ENCODE results near the gene RGL1.
A peak's percentile ranks its signal among the peaks of the same experiment; 100 is the strongest.

The RGL1 gene

DNA sequence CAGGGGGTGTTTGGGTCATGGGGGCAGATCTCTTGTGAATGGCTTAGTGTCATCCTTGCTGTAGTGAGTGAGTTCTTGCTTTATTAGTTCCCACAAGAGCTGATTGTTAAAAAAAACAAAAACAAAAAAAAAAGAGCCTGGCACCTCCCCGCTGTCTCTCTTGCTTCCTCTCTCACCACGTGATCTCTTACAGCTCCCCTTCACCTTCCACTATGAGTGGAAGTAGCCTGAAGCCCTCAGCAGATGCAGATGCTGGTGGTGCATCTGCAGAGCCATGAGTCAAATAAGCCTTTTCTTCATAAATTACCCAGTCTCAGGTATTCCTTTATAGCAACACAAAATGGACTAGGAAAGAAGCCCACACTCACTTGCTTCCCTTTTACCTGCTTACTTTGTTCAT, 17.2 kb upstream of the RGL1 start:
- no peak for DNase-seq

DNA sequence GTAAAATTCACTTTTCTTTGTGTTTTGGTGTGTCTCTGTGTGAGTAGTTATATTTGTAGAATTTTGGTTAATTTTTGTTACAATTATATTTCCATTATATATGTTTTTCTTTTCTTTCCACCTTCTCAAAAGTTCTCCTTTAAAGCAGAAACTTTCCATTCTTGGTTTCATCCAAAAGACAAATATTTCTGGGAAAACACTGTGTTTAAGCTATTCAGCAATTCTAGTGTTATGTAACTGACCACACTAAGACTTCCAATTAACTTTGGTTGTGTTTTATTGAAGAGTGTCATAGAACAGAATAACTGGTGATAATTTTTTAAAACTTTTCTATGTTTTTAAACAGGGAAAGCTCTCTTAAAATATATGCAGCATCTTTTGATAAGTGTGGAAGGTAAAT, 13.6 kb upstream of the RGL1 start:
- no peak for DNase-seq

DNA sequence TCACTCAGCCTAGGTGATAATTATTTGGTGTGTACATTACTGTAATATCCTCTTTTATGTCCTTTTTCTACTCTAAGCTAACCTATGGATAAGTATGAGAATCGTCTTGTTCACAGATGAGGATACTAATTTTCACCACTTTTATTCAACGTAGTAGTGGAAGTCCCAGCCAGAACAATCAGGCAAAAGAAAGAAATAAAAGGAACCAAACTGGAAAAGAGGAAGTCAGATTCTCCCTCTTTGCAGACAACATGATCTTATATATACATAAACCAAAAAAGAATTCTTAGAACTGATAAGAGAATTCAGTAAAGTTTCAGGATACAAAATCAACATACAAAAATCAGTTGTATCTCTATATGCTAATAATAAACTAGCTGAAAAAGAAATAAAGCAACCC, 12.6 kb upstream of the RGL1 start:
- no peak for DNase-seq

DNA sequence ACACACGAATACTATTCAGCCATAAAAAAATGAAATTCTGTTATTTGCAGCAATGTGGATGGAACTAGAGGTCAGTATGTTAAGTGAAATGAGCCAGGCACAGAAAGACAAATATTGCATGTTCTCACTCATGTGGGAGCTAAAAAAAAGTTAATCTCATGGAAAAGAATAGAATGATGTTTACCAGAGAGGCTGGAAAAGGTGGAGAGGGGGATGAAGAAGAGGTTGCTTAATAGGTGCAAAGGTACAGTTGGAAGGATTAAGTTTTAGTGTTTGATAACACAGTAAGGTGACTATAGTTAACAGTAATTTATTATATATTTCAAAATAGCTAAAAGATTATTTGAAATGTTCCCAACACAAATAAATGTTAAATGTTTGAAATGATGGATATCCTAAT, 10.8 kb upstream of the RGL1 start:
- no peak for DNase-seq

DNA sequence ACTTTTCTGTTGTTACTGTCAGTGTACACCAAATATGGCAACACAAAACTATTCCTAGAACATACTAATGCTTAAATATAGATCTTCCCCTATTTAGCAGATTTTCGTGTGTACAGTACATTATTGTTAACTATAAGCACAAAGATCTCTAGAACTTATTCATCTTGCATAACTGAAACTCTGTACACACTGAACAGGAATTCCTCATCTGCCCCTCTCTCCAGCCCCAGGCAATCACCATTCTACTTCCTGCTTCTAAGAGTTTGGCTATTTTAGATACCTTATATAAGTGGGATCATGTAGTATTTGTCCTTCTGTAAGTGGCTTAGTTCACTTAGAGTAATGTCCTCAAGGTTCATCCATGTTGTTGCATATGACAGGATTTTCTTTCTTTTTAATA, 4.5 kb upstream of the RGL1 start:
- DNase-seq: no peak

DNA sequence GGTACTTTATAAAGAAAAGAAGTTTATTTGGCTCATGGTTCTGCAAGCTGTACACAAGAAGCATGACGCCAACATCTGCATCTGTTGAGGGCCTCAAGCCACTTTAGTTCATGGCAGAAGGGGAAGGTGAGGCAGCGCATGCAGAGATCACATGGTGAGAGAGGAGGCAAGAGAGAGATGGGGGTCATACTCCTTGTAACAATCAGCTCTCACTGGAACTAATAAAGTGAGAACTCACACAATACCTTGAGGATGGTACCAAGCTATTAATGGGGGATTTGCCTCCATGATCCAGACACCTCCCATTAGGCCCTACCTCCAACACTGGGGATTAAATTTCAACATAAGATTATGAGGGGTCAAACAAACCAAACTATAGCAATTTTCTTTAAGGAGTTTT, 3.3 kb upstream of the RGL1 start:
- DNase-seq: no peak

DNA sequence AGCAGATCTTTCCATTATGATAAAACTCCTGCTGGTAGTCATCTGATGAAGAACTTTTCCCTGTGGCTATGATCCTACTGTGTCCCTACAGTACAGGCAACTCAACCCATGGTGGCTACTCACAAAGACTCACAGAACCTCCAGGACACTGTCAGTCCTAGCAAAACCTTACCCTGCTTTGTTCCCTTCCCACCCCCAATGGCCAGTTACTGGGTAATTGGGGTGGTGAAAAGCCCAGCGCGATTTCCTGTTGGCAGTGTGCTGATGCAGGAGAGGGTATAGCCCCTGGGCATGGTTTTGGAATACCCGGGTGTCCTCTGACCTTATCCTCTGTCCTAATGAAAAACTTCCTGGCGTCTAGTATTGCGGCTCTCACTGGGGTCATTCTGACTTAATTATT, 533 bp upstream of the RGL1 start:
- DNase-seq: no peak

DNA sequence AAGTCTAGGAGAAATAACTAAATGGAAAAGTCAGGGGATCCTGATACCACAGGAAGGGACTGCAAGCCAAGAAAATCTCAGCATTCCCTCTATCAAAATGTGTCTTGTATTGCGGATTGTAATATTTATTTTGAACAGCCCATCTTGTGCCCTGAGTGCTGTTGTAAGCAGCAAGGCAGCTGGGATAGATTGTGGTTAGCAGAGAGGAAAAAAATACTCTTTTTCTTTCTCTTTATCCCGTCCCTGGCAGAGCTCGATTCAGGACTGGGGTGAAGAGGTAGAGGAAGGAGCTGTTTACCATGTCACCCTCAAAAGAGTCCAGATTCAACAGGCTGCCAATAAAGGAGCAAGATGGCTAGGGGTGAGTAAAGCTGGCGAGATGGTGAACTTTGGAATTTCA, 1.2 kb downstream of the RGL1 start:
- DNase-seq: no peak

DNA sequence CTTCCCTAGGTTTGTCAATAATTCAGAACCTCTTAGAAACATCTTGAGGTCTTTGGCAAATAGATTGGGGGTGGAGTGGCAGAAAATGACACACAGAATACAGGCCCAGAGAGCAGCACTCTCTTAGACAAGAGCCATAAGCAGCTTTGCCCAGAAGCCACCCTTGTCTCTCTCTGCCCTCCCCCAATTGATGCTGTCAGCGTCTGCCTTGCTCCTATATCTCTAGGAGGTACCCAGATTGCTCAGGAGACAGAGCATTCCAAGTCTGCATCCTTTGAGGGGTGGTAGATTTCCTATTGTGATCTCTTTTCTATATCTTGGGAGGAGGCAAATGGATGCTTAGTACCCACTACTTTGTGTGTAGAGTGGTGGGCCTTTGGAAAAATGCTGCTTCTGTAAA, 1.8 kb downstream of the RGL1 start:
- DNase-seq: peak in 1 of 2 experiments; percentile 40

DNA sequence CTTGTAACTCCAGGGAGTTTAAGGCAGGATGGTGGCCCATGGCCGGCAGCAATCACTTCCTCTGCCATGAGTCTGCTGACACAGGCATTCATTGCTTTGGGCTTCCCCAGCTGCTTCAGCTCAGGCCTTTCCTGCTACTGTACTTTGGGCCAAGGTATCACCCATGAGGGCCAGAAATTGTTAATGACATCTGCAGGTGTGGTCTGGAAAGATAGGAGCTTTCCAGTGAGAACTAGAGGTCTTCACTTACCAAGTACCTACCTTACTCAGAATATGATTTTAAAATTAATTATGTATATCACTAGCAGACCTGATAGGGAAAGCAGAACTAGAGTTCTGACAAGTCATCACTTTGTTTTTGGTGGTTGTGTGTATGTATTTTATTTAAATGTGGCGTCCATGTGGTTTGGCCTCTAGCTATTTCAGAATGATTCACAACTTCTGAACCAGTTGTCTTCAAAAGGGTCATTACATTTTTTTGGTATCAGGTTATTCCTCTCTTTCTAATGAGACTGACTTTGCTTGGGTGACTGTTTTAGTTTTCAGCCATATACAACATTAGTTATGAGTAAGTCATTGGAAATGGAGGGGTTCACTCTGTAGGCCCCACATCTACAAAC, 2.7 kb downstream of the RGL1 start:
- no peak for DNase-seq

DNA sequence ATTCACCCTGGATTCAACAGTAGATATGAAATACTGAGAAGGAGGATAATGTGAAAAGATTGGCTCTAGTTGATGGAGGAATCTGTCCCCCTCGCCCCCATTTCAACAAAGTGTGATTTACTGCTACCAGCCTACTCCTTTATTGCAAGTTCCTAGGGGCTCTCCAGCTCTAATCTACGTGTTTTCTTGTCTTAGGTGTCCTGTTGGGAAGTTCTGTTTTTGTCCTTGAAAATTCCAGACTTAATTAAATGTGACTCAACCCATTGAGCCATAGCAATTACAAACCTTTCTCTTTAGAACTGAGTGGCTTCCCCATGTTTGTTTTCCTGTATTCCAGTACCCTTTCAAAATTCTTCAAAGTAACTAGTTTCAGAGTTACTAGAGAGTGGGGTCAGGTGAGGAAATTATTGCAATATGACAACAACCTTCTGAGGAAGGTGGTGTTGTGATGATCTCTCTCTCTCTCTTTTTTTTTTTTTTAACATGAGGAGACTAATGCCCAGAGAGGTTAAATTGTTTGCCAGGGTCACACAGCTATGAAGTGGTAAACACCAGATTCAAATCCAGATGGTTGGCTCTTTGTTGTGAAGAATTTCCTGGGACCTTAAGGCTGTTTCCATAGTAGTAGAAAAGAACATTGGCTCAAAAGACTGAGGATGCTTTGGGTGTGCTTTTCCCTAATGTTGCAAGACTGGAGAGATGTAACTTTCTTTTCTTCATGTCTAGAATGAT, 3.5 kb downstream of the RGL1 start:
- DNase-seq: no peak

DNA sequence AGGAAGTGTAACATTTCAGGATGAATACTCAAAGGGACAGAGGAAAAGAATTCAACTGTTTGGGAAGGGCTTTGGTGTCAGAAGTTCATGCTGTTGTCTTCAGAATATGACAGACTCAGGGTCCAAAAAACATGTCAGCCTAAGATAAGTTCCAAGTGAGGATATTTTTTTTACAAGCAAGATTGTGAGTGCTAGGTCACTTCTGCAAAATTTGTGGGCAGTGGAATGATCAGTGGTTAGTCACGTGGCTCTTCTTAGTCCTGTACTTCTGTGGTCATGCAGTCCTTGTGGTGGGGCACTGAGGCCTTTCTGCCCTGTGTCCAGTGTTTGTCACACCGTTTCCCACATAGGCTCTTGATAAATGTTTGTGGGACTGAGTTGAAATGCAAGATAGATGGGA, 5.2 kb downstream of the RGL1 start:
- DNase-seq: no peak

DNA sequence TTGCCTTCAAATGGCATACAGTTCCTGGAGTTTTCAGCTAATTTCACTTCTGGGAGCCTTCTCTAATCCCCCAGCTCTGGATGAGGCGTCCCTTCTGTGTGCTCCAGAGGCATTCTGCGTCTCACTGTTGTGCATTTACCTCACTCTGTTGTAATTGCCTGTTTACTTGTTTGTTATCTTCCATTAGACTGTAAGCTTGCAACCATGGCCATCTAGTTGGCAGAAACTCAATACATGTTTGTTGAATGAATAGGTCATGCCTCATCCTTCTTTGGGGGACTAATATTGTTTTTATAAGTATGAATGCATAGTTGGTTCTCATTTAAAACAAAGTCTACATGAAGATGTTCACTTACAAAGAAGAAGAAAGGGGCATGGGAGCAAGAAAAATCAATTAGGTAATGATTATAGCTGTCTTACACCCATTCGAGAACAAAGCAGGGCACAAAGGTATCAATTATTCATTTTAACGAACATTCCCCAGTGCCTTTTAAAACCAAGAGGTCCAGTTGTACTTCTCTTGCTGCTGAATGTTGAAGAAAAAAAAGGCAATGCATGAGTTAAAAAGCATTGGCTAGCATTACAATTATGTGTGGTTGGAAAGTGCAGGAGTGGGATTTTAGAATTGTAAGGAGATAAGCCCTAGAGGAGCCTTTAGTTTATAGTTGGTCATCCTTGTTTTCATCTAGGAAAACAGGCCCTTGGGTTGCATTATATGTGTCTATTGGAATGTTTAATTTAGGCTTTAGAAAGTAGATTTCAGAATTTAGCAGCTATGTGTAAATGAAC, 6.0 kb downstream of the RGL1 start:
- DNase-seq: no peak

DNA sequence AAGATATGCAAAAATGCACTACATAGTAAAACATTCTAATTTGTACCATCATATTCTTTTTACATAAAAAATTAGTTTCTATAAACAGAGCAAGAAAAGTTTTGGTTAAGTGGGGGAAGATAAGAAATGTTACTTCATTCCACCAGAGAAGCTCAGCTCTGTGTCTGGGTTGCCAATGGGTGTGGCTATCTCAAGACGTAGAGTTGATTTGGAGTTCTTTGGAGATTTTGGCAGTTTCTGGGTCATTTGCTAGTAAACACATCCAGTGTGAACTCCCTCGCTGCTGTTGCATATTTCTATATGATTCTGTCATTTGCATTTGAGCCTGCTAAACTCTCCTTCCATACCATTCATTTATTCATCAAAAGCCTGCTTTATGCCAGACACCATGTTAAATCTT, 7.2 kb downstream of the RGL1 start:
- no peak for DNase-seq

DNA sequence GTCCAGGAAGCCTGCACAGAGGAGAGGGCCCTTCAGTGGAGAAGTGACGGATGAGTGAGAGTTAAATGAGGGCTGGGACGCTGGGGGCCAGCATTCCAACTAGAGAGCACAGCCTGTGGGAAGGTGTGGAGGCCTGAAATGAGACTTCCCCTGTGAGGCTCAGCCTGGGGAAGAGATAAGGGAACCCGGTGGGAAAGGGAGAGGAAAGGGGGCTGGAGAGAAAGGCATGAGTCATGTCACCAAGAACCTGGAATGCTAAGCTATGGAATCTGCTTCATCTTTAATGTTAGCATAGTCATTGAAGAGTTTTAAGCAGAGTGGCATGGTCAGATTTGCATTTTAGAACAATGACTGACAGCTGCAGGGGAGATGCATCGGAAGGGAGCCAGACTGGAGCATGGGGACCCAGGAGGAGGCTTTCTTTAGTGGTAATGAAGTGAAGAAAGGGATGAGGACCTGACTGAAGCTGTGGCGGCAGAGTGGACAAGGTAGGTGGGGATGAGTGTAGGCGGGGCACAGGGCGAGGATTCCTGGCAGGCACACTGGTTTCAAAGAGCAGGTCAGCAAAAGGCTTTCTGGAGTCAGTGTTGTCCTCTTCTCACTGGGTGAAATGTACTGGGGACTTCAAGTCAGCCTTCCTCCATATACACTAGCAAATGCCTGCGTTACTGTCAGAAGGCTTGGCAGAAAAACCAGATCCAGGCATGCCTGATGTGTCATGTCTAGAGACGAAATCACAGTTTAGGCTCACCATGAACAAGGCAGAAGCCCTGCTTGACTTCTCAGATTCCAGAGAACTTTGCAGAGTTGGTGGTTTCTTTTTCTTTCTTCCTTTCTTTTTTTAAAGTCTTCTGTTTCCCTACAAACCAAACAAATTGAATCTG, 8.0 kb downstream of the RGL1 start:
- peak in 1 of 2 experiments; percentile 23 for DNase-seq

DNA sequence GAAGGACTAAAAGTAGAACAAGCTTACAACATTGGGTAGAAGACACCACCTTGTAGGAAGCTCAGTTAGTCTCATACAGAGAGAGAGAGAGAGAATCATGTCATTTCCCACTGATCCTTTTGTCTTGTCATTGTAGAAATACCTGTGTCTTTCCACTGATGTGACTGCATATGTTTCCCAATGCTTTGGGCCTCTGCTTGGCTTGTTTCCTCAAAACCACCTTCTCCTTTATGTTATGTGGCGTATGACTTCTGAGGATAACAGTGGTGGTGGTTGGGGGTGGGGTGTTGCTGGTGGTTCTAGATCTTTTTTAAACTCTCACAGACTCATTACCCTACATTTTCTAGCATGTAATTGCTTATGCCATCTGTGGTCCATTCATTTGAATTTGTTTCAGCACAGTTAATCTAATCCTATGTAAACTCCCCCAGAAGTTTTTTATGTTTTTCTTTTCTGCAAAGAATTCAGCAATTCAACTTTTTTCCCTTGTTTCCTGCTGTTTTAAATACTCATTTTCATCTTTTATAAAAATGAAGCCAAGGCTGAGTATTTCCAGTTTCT, 9.3 kb downstream of the RGL1 start:
- no peak for DNase-seq

DNA sequence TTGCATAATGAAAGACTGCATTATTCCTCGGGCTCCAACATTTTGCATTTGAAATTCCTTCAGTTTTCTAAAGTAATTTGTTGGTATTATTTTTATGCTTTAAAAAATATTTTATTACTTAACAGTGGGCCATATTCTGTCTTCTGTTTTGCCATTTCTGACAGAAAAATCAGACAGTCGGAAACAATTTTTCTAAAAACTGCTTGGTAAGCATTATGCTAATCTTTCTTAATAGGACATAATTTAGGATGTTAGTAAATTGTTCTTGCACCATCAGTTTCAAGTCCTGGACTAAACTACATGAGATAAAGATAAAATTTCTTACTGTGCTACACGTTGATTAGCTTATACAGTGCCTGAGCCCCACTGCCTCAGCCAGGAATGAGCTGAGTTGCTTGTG, 11.2 kb downstream of the RGL1 start:
- no peak for DNase-seq

DNA sequence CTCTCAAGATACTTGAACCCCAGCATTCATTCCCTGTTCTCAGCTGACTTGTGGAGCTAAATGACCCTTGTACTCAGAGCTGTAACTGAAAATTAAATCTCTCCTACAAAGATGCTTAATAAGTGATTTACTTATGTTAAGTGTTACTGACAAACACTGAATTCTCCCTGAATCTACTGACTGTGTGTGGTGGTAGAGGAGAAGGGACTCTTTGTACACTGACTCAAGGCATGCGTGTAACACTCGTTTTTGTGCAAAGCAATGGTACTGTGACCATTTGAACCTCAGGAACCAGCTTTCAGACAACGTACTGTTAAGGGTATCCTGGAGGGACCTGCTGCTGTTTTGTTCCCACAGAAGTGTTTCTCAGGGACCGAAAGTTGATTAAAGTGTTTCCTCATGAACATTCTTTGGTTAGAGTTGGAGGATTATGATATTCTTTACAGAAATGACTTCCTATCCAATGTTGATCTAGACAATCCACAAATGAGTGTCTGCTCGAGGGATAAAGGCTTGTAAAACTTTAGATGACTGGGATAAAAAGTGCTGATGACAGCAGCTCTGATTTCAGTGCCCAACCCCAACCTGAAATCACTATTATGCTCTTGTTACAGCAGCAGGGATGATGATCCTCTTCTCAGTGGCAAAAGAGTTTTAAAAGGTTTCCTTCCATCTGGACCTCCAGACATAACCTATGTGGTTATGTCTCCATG, 12.8 kb downstream of the RGL1 start:
- DNase-seq: no peak

DNA sequence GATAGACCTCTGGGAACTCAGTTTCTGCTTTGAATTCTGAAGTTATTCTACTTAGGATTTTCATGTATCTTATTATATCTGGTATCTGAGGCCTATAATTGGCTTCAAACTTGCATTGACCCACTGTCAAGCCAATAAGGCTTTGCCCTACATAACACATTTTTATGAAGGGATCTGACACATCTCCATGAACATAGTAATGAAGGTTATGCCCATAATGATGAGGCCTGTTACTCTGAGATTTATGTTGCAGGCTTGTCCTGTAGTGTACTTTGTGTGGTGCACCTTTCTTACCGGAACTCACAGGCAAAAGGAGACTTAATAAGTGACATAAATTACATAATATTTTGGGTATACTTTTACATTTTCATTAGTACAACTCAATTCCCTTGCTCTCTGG, 14.1 kb downstream of the RGL1 start:
- no peak for DNase-seq

DNA sequence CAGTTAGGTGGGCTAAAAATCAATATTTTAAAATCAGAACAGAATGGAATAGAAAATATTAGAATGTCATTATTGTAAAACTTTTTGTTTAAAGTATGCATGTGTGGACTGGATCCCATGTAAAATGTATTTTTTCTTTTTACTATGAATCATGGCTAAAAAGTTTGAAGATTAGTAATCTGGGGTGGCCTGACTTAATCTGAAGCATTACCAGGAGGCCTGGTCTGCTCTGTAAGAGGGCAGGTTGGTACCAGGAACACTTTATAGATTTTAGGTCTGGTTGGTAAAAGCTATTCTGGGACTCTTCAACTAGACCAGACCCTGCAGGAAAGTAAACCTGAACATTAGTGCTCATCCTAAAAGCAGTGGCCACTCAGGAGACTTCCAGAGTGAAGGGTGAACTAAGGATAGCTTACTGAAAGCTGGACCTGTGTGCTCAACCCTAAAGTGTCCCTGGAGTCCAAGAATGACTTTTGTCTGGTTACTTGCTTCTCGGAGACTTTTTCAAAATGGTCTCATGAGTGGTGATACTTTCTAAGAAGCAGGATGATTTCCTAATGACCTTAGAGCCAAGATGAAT, 16.5 kb downstream of the RGL1 start:
- DNase-seq: no peak

DNA sequence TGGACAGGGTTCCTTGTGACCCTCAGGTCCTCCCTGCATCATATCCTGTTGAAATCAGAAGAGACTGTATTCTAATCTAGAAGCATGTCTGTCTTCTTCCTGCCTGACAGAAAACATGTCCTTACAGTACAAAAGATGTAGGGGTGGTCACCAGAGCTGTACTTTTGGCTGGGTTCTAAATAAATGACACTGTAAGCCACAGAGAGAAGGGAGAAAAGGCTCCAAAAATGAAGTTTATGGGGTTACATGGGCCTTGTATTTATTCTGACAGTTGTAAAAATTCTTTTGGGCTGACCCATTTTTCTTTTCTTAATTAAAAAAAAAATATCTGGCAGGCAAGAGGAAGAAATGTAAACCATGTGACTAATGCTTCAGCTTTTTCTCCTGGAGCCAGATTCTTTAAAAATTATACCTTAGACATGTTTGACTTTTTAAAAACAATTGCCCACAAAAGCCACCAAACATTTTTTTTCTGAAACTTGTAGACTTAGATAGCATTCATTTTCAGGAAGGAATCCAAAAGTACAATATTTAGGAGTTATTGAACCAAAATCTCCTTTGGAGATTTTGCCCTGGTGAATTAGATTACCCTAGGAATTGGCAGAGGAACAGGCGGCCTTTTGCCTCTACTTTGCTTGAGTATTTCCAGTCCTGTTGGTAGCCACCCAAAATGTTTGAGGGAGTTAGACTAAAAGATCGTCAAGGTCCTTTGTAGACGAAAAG, 17.1 kb downstream of the RGL1 start:
- DNase-seq: no peak
